HK-2 (cell line): ENCODE data around the gene EEIG2.

Experiments used
- DNase-seq: peaks from one replicate; pipeline ENCODE4 v3.0.0-alpha.2; 2018; ENCODE audit not compliant: unreplicated experiment

Gene EEIG2

GRCh38 chr1:108583757-108584427, 24.0 kb downstream of the EEIG2 start:
- no peak for DNase-seq

DNA sequence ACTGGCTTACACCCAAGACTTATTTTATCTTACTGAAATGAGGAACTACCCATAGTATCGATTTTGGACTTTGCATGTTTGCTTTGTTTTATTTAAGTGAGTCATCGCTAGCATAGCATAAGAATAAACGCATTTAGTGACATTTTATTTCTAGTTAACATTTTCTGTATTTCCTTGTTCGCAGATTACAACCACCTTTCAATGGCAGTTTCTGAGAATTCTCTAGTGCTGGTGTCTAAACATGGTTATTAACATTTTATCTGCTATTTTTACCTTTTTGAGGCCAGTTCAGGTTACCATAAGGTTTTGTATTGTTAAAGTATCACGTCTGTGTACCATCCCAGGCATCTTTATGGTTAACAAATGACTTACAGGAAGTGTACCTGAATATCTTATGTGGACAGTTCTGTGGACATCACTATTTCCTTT, 24.5 kb downstream of the EEIG2 start:
- DNase-seq = no peak

DNA sequence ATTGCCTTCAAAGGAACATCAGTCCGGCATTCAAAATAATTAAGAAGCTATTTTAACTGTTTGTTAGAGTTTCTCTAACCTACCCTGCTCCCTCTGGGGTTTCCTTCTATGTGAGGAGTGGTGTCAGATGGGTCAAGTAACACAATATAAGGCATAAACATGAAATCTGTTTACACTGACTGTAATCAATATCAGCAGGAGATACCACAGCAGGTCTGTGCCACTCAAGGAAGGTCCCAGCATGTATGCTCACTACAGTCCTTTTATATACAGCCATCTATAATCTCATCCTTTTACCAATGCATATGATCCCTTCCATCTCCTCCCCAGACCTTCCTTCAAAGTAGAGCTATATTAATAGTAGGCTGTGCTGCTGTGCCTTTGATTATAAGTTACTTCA, 25.4 kb downstream of the EEIG2 start:
- DNase-seq = no peak

DNA sequence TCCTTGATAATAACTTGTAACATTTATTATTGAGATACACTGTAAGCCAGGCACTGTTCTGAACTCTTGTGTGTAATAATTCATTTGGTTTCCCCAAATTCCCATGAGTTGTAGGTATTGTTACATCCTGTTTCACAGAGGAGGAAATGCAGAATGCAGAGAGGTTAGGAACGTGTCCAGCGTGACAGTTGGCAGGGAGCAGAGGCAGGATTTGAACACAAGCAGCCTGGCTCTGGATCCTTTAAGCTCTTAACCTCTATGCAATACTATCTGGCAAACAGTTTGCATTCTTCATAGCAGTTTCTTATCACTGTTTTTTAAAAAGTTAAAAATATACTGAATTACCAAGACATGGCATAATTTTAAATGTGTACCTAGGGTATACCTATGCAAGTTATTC, 30.5 kb downstream of the EEIG2 start:
- DNase-seq = no peak

DNA sequence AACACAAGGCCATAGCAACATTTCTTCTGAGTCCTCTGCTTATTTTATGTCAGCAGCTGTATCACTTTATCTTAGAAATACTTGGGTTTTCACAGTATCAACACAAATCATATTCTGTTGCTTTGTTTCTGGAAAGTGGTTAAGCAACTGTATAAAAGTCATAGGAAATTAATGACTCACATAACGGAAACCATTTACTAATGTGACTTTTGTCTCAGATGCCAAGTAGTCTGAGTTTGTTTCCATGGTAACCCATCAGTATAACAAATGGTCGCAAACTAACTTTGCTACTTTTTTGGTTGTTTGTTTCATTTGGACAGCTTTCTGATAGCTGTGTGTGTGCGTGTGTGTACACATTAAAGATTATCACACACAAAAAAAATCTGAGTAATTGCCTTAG, 31.1 kb downstream of the EEIG2 start:
- DNase-seq = no peak

- no peak for DNase-seq
Measured at GRCh38 chr1:108591466-108591865, 31.6 kb downstream of the EEIG2 start.

DNA sequence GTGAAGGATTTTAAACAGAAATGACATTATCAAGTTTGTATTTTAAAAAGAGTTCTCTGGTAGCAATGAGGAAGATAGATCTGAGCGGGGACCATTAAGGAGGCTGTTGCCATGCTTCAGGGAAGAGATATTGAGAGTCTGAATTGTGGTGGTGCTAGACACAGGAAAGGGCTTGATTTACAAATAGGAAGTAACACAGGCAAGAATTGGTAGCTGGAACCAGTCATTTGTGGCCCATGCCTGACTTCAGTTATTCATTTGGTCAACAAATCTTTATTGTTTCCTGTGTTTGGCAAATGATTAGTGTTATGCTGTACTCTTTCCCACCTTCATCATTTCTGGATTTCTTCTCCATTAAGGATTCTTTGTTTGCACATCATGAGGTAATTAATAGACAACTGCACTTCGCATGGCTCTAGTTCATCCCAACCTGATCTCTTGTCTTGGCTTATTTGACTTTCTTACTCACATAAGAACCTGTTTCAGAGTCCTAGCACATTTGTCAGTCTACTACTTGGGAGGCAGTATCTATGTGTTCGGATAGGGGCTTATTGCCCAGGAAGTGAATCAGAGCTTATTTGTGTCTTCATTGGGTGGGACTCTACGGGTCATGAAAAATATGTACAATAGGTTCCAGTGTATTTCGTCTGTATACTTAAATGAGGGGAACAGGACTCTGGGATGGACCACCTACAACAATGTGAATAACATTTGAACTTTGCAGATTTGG, 32.3 kb downstream of the EEIG2 start:
- DNase-seq = no peak

- no peak for DNase-seq
Measured at GRCh38 chr1:108593448-108593847, 33.5 kb downstream of the EEIG2 start.

DNA sequence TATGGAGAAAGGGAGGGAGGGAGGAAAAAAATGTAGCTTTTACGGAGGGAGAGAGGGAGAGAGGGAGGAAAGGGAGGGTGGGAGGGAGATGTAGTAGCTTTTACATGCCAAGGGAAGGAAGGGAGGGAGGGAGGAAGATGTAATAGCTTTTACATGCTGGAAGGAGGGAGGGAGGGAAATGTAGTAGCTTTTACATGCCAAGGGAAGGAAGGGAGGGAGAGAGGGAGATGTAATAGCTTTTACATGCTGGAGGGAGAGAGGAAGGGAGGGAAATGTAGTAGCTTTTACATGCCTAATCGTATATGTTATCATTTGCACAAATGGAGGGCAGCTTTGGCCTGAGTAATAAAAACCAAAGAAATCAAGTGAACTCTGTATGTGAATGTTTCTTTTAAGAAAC, 35.6 kb downstream of the EEIG2 start:
- no peak for DNase-seq

GRCh38 chr1:108597041-108597440, 37.1 kb downstream of the EEIG2 start:
- no peak for DNase-seq

DNA sequence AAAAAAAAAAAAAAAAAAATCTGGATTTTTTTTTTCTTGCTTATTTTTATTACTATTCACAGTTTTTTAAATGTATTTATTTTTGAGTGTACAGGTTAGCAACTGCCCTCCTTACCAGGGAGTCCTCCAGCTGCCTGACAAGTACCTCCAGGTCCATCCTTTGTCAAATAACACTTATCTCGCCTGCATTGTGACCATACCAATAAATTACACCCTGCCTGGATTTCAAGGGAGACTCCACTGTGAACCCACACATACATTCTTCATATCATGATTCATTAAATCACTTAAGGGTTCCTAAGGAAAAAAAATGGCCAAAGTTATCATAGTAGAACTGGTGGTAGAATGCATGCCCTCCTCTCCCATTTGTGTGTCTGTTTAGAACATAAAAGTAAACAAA, 38.4 kb downstream of the EEIG2 start:
- DNase-seq = no peak

DNA sequence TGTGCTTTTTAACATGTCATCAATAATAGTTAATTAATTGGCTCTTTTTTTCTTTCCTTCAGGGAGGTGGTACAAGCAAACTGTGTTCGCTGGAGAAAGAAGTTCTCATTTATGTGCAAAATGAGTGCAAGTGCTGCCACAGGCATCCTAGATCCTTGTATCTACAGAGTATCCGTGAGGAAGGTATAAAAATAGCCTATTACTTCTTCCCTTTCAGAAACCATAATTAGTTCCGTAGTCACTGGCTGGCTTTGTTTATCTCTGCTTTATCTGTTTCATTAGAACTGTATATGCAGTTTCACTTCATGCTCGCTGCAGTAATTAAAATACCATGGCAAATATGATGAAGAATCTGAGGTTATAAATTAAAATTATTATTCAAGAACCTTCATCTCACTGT, 40.6 kb downstream of the EEIG2 start:
- DNase-seq = no peak

- DNase-seq = no peak
Measured at GRCh38 chr1:108601708-108602410, 42.0 kb downstream of the EEIG2 start.

- no peak for DNase-seq
Measured at GRCh38 chr1:108605633-108606032, 45.7 kb downstream of the EEIG2 start.

- DNase-seq = no peak
Measured at GRCh38 chr1:108606478-108606877, 46.6 kb downstream of the EEIG2 start.

DNA sequence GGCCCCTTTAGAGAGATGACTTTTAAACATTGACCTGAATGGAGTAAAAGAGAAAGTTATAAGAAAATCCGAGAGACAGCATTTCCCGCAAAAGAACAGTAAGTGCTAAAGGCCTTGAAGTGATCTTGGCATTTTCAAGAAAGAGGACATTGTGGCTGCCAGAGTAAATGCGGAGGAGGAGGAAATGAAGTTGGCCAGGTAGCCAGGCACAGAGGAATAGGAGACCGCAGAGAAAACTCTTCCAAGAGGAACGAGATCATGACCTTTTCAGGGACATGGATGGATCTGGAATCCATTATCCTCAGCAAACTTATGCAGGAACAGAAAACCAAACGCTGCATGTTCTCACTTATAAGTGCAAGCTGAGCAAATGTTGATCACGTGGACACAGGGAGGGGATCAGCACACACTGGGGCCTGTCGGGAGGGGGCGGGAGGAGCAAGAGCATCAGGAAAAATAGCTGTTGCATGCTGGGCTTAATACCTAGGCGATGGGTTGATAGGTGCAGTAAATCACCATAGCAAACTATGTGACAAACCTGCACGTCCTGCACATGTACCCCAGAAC, 49.7 kb downstream of the EEIG2 start:
- DNase-seq = no peak
